Ishikawa (cell line): Measurements from ENCODE around the gene TSEN15.
A peak's percentile ranks its signal among the peaks of the same experiment; 100 is the strongest.

Source experiments
- CEBPB ChIP-seq: IDR thresholded peaks from 2 replicates; pipeline ENCODE4 v1.6.1; 2012
- CREB1 ChIP-seq: IDR thresholded peaks from 2 replicates; pipeline ENCODE4 v1.6.1; 2012; ENCODE audit warnings: low read depth
- EGR1 ChIP-seq: IDR thresholded peaks from 2 replicates; pipeline ENCODE4 v1.6.1; 2012
- EP300 ChIP-seq: IDR thresholded peaks from 2 replicates; pipeline ENCODE4 v1.6.1; 2012; ENCODE audit warnings: borderline replicate concordance
- FOXM1 ChIP-seq: IDR thresholded peaks from 2 replicates; pipeline ENCODE4 v1.6.1; 2012; ENCODE audit warnings: low read depth, borderline replicate concordance
- NFIC ChIP-seq: IDR thresholded peaks from 2 replicates; pipeline ENCODE4 v1.6.1; 2012
- RAD21 ChIP-seq: IDR thresholded peaks from 2 replicates; pipeline ENCODE4 v1.6.1; 2012; ENCODE audit warnings: low read depth
- TAF1 ChIP-seq: IDR thresholded peaks from 2 replicates; pipeline ENCODE4 v1.6.1; 2012; ENCODE audit warnings: low read depth, mild to moderate bottlenecking
- TCF12 ChIP-seq: IDR thresholded peaks from 2 replicates; pipeline ENCODE4 v1.6.1; 2012; ENCODE audit warnings: low read depth
- TEAD4 ChIP-seq: IDR thresholded peaks from 2 replicates; pipeline ENCODE4 v1.6.1; 2012
- YY1 ChIP-seq: IDR thresholded peaks from 2 replicates; pipeline ENCODE4 v1.6.1; 2012; ENCODE audit warnings: low read depth
- TF ChIP-seq, protein P1 (sequence below): IDR thresholded peaks from 2 replicates; pipeline ENCODE4 v1.6.1; 2012; ENCODE audit warnings: low read depth, mild to moderate bottlenecking
- TF ChIP-seq, protein P2 (sequence below): IDR thresholded peaks from 2 replicates; pipeline ENCODE4 v1.6.1; 2012
- TF ChIP-seq, protein P3 (sequence below): IDR thresholded peaks from 2 replicates; pipeline ENCODE4 v1.6.1; 2012

The TSEN15 gene

DNA sequence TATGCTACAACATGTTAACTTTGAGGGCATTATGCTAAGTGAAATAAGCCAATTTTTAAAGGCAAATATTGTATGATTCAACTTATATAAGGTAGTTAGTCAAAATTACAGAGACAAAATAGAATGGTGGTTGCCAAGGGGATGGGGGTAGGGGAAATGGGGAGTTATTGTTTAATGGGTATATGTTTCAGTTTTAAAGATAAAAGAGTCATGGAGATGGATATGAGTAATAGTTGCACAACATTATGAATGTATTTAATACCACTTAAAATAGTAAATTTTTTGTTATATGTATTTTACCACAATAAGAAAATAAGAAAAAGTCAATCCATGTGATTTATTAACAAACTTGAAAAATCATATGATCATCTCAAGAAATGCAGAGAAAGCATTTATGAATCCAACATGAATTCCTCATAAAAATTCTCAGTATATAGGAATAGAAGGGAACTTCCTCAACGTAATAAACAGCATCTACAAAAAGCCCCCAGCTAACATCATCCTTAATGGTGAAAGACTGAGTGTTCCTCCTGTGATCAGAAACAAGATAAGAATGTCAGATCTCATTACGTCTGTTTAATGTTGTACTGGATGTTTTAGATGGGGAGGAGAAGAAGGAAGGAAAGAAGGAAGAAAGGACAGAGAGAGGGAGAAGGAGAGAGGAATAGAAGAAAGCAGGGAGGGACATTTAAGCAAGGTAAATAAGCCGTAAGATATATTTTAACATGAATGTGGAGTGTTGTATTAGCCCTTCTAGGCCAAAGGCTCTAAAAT, 6.7 kb upstream of the TSEN15 start:
- TF ChIP-seq EGR1 (no peak), NFIC (no peak), TCF12 (no peak), TEAD4 (no peak)
- TF ChIP-seq, protein P1, sequence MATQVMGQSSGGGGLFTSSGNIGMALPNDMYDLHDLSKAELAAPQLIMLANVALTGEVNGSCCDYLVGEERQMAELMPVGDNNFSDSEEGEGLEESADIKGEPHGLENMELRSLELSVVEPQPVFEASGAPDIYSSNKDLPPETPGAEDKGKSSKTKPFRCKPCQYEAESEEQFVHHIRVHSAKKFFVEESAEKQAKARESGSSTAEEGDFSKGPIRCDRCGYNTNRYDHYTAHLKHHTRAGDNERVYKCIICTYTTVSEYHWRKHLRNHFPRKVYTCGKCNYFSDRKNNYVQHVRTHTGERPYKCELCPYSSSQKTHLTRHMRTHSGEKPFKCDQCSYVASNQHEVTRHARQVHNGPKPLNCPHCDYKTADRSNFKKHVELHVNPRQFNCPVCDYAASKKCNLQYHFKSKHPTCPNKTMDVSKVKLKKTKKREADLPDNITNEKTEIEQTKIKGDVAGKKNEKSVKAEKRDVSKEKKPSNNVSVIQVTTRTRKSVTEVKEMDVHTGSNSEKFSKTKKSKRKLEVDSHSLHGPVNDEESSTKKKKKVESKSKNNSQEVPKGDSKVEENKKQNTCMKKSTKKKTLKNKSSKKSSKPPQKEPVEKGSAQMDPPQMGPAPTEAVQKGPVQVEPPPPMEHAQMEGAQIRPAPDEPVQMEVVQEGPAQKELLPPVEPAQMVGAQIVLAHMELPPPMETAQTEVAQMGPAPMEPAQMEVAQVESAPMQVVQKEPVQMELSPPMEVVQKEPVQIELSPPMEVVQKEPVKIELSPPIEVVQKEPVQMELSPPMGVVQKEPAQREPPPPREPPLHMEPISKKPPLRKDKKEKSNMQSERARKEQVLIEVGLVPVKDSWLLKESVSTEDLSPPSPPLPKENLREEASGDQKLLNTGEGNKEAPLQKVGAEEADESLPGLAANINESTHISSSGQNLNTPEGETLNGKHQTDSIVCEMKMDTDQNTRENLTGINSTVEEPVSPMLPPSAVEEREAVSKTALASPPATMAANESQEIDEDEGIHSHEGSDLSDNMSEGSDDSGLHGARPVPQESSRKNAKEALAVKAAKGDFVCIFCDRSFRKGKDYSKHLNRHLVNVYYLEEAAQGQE, result no peak
- TF ChIP-seq, protein P2, sequence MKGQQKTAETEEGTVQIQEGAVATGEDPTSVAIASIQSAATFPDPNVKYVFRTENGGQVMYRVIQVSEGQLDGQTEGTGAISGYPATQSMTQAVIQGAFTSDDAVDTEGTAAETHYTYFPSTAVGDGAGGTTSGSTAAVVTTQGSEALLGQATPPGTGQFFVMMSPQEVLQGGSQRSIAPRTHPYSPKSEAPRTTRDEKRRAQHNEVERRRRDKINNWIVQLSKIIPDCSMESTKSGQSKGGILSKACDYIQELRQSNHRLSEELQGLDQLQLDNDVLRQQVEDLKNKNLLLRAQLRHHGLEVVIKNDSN, result no peak

DNA sequence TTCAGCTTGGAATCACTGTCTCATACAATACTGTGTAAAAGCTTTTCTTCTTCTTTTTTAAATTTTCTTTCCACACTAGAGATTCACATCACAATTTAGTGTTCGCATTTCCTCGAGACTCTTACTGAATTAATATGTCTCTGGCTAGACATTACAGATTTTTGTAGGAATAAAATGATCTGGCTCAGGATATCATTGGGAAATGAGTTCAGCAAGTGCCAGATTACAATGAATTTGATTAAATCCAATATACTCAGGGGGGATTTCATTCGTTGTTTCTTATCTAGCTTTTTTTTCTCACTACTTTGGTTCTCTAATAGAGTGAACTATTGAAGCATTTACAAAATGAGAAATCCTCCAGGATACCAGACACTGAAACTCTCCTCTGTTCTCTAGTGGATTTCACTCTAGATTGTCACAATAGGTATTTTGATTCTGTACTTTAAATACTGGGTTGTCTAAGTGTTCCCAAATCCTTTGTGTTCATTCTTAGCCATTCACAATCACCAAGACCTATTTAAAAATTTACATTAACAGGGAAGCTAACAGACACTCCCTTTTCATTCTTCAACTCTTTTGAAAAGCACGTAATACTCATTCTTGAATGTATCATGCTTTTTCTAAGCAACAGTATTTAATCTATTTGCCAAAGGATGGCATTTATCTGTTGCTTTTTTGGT, 2.8 kb upstream of the TSEN15 start:
- TF ChIP-seq EP300, result no peak
- no peak for TF ChIP-seq TCF12
- no peak for TF ChIP-seq NFIC
- TF ChIP-seq, protein P1, result no peak

GRCh38 chr1:184049291-184049690, 2.2 kb upstream of the TSEN15 start:
- TF ChIP-seq TCF12 (no peak), FOXM1 (no peak), NFIC (no peak), YY1 (no peak), TEAD4 (no peak), EGR1 (no peak), CREB1 (no peak), EP300 (no peak), RAD21 (no peak)
- TF ChIP-seq, protein P2, result no peak

- TF ChIP-seq TCF12, result no peak
- no peak for TF ChIP-seq FOXM1
- TF ChIP-seq, protein P3, sequence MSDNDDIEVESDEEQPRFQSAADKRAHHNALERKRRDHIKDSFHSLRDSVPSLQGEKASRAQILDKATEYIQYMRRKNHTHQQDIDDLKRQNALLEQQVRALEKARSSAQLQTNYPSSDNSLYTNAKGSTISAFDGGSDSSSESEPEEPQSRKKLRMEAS, result no peak
- TF ChIP-seq EGR1, result no peak
- TF ChIP-seq CREB1, result no peak
- TF ChIP-seq, protein P2, result no peak
Measured at GRCh38 chr1:184049836-184050468, 1.6 kb upstream of the TSEN15 start.

- TF ChIP-seq FOXM1 (no peak), YY1 (no peak), CEBPB (no peak), RAD21 (no peak), NFIC (no peak), EP300 (no peak)
- TF ChIP-seq, protein P3, result no peak
Measured at GRCh38 chr1:184050636-184051035, 894 bp upstream of the TSEN15 start.

DNA sequence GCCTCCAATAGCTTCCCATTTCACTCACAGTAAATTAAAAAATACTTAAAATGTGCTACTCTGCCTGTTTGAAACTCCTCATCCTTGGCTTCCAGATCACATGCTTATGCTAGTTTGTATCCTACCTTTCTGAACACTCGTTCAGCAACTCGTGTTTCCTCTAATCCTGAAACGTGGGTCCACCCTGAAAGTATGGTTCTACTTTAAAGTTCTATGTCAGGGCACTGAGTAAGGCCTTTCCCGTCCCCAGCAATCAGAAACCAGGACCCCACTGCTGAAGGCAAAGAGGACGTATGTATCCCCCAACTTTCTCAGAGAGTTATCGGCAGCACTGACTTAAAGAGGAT, 419 bp upstream of the TSEN15 start:
- TF ChIP-seq TAF1 (no peak), NFIC (0 out of 2 replicates have a peak, but pooled peaks have one; percentile 3), CREB1 (no peak), YY1 (no peak), CEBPB (no peak)
- TF ChIP-seq, protein P2, result no peak
- TF ChIP-seq, protein P1, result no peak
